Stimulated activated CD4-positive, alpha-beta T cell treated with anti-CD3 and anti-CD28 coated beads, Interleukin-1b, Interleukin-23, amount 100 ng/mL, for 4 hours (primary cell): Measurements from ENCODE around the gene GNG14.
A peak's percentile ranks its signal among the peaks of the same experiment; 100 is the strongest.
"Not testable (repeated sequence)": the region's sequence is repeated elsewhere in the genome, so short reads cannot be mapped to it uniquely, and the experiment has no call there.

Experiments used
- DNase-seq, 2 donors: peaks; one replicate each; pipeline ENCODE4 v3.0.0-alpha.2; 2020; ENCODE audit warnings: low read depth in 2 of 2

The GNG14 gene

DNA sequence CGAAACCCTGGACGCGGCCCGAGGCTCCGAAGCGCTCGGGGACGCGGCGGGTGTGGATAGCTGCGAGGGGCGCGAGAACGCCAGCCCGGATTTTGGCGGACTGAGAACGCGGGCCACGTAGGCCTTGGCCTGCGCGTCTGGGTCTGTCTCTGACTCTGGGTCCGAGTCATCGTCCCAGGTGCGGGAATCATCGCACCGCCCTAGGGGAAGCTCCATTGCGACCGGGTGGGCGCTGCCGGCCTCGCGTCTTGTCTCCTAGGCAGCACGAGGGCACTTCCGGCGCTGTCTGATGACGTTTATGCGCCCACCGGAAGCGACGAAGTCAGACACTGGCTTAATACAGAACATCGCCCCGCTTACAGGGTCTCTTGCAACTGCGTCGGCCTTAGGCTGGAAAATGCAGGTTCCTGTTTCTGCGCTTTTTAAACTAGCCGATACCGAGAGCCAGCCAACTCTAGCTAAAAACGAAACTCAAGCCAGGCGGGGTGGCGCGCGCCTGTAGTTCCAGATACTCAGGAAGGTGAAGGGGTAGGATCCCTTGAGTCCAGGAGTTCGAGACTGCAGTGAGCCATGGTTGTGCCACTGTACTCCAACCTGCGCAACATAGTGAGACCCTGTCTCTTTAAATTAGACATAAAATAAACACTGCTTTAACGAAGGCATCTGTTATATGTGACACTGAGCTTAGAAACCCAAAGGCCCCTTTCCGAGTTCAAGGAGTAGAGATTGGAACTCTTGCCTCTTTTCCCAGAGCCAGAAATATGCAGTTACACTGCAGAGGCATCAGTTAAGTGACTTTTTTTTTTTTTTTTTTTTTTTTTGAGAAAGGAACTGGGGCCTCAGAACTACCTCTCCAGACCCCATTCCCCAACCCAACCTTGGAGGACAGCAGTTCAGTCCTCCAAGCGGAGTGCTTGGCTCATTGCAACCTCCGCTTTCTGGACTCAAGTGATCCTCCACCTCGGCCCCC, 8.9 kb downstream of the GNG14 start, which contains the start of gene FBXW9:
FBXW9 (minus strand) TSS at position 266 of the 970 bp plus-strand sequence; CDS start at position 216, 50 bp downstream.
- DNase-seq, result peak; percentile 97

DNA sequence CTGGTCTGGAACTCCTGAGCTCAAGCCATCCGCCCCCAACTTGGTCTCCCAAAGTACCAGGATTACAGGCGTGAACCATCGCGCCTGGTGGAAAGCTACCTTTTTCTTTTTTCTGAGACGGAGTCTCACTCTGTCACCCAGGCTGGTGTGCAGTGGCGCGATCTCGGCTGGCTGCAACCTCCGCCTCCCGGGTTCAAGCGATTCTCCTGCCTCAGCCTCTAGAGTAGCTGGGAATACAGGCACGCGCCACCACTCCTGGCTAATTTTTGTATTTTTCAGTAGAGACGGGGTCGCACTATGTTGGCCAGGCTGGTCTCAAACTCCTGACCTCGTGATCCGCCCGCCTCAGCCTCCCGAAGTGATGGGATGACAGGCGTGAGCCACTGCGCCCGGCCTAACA, 9.6 kb downstream of the GNG14 start:
- DNase-seq, result not testable (repeated sequence)

DNA sequence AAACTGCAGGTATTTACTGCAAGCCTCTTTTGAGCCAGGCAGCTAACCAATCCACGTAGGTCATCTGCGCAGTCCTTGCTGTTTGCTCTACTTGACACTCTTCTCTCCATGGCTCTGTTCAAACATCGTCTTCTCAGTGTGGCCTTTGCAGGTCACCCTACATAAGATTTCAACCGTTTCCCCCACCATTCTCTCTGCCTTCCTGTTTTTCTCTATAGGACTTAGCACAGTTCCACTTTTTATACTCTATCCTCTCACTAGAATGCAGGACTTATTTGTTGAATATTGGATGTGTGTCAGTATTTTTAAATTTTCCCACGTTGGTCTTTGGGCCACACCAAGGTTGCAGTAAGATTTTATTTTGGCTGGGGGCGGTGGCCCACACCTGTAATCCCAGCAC, 10.3 kb downstream of the GNG14 start:
- no peak for DNase-seq

DNA sequence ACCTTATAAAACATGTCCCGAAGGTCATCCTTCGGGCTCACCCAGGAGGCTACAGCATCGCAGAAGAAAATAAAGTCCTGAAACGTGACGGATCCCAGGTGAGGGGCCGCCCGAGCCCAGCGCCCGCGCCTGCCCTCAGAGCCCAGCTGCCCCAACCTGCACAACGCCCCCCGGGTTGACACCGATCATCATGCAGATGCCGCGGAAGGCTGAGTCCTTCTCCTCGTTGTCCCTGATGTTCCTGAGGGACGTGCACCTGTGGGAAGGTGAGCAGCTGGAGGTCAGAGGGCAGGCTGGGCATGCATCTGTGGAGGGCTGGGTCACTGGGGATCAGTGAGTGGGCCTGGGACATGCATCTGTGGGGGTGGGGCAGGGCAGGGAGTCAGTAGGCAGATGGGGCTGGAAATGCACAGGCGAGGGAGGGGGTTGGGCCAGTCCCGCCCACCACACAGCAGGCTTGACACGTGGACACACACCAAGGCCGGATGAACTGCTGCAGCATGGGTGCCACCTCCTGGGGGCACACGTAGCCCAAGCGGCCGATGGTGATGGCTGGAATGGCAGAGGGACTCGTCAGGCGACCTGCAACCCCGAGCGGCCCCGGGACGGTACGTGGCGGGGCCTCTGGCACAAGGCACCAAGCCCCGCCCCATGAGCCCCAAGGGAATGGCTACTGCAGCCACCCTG, 13.9 kb downstream of the GNG14 start:
- no peak for DNase-seq

DNA sequence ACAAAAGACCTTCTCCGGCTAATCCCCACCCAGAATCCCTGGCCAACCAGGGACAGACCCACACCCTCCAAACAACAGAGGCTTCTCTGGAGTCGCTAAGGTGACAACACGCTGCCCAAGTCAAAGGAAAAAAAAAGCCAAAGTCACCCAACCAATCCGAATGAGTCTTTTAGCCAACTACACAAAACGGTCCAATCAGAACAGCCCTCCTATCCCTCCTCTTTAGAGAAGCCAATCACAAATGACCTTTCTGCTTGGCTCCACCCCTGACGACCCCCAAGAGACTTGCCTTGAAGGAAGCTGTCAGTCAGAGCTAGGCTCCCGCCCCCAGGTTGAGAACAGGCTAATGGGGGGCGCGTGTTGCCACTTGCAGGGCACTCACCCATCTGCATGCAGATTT, 15.2 kb downstream of the GNG14 start:
- DNase-seq, result no peak

DNA sequence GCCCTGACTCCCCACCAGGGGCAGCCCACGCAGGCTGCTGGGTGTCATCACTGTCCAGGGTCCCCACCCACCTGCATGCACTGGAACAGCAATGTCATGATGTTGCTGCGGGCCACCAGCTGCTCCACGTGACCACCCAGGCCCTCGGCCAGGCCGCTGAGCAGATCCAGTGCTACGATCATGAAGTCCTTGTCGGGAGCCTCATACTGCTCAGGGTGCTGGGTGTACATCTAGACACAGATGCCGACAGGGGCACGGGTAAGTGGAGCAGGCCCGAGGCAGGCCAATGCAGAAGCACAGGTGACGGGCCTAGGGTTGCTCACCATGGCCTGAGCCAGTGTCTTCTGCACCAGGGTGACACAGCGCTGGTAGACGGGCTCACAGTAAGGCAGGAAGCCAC, 17.4 kb downstream of the GNG14 start:
- no peak for DNase-seq

DNA sequence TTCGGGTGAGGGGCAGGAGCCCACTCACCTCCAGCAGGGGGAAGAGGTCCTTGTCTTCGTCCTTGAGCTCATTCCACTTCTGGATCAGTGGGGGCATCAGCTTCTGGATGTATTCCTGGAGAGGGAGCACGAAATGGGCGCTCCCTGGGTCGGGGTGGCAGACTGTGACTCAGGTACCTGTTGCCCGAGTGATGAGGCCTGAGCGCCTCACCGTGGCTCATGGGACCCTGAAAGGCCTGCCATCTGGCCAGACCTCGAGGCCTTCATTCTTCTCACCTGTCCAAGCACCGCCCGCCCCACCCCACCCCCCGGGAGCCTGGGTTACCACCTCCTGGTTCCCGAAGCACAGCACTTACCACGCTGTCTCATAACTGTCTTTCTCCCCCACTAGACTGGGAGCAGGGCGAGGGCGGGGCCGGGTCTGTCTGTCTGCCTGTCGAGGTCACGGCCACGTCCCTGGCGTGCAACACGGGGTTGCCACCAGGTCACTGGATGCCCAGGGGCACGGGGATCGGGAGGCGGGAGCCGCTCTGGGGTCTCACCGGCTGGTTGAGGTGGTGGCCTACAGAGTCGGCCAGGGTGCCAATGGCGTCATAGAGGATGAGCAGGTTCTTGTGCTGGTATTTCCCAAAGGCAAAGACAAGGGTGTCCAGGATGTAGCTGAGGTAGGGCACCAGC, 18.0 kb downstream of the GNG14 start:
- DNase-seq, result no peak

DNA sequence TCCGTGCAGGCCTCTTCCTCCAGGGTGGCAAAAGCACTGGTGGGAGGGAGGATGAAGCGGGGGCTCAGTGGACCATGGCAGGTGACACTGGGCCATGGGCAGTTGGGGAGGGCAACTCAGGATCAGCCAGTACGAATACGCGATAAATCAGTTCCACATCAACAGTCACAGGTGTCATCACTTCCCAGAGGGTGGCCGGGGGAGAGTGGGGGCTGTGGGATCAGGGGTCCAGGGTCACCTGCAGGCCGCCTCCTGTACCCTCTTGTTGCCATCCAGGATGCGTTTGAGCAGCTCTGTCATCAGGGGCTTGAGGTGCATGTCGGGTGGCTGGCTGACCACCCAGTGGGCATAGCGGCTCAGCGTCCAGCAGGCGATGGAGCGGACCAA, 18.5 kb downstream of the GNG14 start:
- no peak for DNase-seq

DNA sequence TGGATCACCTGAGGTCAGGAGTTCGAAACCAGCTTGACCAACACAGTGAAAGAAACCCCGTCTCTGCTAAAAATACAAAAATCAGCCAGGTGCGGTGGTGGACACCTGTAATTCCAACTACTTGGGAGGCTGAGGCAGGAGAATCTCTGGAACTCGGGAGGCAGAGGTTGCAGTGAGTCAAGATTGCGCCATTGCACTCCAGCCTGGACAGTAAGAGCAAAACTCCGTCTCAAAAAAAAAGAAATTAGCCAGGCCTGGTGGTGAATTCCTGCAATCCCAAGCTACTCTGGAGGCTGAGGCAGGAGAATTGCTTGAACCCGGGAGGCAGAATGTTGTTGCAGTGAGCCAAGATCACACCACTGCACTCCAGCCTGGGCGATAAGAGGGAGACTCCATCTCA, 20.8 kb downstream of the GNG14 start:
- DNase-seq, result no peak

DNA sequence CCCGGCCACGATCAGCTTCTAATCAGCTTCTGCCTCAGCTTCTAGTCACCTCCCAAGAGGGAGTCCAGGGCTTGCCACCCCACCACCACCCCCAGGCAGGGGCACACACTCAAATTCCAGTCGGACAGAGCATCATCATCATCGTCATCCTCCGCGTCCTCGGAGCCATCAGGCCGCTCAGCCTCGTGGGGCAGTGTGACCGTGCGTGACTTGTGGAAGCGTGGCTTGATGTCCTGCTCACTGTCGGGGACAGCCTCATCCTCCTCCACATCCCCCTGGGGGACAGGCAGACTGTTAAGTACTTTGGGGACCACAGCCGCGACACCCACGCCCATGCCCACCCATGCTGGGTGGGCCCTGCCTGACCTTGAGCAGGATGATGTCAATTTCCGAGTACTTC, 23.4 kb downstream of the GNG14 start:
- DNase-seq, result no peak

DNA sequence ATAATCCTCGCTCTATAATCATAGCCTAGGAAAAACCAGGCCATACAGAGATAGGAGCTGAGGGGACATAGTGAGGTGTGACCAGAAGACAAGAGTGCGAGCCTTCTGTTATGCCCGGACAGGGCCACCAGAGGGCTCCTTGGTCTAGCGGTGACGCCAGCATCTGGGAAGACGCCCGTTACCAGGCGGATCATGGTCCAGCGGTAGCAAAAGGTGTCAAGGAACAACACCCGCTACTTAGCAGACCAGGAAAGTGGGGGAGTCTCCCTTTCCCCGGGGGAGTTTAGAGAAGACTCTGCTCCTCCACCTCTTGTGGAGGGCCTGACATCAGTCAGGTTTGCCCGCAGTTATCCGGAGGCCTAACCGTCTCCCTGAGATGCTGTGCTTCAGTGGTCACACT, 24.3 kb downstream of the GNG14 start:
- DNase-seq, result not testable (repeated sequence)

DNA sequence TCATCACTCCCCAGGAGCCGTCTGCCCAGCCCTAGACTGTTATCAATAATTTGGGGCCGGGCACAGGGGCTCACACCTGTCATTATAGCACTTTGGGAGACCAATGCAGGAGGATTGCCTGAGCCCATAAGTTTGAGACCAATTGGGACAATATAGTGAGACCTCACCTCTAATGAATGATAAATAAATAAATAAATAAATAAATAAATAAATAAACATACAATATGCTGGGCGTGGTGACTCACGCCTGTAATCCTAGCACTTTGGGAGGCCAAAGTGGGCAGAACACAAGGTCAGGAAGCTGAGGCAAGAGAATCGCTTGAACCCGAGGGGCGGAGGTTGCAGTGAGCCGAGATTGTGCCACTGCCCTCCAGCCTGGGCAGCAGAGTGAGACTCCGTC, 25.5 kb downstream of the GNG14 start:
- DNase-seq, result not testable (repeated sequence)

DNA sequence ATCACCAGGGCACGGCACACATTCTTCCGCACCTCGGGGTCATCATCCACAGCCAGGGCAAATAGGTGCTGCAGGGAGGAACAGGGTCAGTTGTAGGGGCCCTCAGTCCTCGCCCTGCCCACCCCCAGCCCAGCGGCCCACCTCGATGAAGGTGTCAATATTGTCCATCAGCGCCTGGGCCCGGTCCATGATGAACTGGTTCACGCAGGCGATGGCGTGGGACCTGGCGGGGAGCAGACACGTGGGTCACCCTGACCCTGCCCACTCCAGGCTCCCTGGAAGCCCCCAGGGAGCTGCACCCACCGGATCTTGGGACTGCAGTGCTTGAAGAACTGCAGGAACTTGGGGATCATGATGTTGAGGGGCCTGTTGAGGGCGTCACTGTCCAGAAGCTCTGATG, 27.3 kb downstream of the GNG14 start:
- DNase-seq, result no peak

DNA sequence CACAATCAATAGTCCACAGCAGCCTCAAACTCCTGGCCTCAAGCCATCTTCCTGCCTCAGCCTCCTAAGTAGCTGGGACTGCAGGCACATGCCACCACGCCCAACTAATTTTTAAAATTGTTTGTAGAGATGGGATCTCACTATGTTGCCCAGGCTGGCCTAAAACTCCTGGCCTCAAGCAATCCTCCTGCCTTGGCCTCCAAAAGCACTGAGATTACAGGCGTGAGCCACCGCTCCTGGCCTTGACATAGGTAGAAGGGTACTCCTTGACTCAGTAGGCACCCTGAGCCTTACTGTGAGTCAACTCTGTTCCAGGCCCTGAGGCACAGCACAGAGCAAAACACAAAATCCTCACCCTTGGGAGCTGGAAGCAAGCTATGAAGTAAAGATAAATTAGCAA, 28.1 kb downstream of the GNG14 start:
- no peak for DNase-seq

DNA sequence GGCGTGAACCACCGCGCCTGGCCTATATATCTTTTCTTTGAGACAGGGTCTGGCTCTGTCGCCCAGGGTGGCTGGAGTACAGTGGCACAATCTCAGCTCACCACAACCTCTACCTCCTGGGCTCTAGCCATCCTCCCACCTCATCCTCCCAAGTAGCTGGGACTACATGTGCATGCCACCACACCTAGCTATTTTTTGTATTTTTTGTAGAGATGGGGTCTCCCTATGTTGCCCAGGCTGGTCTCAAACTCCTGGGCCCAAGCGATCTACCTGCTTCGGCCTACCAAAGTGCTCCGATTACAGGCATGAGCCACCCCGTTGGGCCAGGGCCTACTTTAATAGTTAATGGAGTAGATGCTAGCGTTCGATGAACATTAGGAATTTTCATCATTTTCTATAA, 32.5 kb downstream of the GNG14 start:
- no peak for DNase-seq

DNA sequence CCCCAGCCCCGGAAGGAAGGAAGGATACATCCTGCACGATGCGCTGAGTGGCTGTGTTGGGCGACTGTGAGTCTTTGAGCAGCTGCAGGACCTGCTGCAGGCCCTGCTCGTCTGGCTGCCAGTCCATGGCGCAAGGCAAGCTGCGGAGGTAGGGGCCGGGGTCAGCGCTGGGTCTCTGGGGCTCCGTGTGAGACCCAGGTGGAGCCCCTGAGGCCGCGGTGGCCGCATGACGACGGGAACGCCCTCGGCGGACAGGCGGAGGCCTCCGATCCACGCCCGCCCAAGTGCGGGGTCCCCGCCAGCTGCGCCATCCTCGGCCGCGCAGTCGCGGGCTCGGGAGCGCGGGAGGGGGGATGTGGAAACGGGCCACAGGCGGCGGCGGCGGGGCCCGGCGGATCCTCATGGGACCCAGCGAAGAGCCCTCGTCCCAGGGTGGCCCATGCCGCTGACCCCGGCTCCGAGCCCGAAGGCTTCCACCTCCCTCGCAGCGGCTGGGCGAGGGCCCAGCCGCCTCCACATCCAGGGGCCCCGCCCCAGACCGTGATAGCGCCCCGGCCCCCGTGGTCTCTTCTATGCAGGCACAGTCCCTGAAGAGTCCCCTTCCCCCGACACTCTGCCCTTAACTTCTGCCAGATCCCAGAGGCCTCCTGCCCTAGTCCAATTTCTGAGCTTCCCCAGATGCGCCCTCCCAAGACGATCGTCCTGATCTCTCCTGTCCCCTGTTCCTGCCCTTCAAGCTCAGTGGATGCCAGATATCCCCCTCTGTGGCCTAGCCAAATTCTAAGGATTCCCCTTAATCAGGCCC, 33.3 kb downstream of the GNG14 start:
- DNase-seq, result no peak

DNA sequence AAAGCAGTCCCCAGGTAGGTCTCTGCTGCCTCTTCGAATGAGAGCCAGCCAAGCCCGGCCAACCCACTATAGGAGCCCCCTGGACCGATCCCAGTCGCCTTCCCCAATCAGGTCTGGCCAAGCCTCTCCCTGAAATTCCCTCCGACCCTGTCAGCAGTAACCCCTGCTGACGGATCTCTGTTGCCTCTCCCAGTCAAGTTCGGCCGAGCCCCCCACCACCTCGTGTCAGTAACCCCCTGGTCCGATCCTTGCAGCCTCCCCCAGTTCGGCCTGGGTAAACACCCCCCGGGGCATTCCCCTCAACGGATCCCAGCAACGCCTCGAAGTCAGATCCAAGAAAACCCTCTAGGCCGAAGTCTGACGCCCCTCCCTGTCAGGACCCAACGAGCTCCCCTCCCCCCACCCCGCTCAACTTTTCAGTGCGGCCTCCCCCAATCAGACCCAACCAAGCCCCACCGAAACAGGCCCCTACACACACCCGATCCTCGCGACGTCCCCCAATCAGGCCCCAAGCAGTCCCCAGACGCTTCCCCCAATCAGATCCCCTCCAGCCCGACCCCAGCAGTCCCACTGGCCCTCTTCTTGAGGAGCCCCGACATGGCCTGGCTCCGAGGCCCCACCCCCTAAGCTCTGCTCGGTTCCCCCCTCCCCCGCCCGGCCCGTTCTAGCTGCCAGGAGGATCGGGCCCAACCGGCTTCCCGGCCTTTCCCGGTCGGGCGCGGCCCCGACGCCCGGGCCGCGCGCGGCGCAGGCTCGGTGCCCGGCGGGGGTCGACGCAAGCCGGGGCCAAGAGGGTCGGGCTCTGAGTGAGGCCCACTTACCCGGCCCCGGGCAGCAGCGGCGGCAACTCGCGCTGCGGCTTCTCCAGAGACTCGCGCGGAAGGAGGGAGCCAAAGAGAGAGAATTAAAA, 34.1 kb downstream of the GNG14 start:
- DNase-seq, result peak in 1 of 2 donors; percentile 47

DNA sequence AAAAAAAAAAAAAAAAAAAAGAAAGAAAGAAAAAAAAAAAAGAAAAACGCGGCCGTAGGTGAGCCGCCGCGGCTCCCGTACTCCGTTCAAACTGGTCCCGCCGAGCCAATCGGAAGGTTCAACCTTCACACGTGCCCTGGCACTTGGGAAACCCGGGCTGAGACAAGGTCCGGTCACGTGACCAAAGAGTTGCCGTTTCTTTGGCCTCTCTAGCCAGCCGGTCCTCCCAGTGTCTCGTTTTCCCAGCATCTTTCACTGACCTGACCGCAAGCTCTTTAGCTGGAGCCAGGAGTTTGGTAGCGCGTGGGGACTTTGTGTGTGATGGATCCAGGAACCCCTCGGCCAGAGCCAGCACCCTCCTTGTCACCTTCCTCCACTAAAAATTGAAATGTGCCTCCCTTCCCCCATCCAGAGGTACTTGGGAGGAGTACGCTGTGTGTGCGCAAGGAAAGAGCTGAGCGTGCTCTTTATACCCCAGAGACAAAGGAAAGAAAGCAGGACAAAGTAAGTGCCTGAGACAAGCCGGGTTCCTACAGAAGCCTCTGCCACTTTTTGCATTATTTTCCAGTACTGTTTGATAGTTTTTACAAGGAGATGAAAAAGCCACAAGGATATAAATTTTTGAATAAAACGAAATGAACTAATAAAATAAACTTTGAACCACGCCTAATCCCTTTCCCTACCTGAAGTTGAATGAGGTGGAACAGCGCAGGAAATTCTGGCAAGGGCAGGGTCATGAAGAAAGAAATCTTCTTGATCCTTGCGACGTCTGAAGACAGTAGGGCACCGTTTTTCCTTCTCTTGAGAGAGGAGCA, 35.0 kb downstream of the GNG14 start:
- peak; percentile 79 to 85 for DNase-seq

DNA sequence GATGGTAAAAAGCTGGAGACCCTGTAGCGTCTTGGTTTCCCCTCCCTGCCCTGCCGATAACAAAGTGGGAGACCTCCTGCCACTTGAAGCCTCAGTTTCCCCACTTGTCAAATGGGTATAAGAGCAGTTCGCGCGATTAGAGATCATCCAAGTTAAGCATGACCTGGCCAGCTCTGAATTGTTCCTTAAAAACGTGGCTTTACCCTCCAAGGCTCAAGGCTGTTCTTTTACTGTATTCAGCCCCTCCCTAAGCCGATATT, 35.5 kb downstream of the GNG14 start:
- DNase-seq, result no peak
